ENCODE measurements around the gene CPNE7. TPM values are rescaled to one million over a fixed set of nuclear protein-coding genes. Genes with fewer than 3 reads are reported as not detected.

The CPNE7 gene
- total and polyA plus RNA-seq, 2 of the 13 experiments (the other 11 are each of a cell fraction or from before 2014, with no cell fraction given), result 0.59 TPM; not detected in 1

DNA sequence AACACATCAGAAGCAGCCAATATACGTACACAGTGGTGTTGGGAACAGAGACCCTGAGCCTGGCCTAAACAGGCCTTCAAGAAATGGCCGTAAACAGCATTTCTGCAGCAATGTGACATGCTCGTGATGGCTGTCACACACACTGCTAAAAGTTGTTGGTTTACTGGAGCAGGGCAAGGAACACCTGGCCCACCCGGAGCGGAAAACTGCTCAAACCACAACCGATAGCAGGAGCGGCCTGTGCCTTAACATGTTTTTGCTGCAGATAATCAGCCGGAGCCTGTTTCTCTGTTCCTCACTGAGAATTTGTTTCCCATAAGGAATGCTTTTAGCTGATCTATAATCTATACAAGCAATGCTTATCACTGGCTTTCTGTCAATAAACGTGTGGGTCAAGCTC lies 31.9 kb downstream of the CPNE7 start (continued):
- TF ChIP-seq, protein P1, sequence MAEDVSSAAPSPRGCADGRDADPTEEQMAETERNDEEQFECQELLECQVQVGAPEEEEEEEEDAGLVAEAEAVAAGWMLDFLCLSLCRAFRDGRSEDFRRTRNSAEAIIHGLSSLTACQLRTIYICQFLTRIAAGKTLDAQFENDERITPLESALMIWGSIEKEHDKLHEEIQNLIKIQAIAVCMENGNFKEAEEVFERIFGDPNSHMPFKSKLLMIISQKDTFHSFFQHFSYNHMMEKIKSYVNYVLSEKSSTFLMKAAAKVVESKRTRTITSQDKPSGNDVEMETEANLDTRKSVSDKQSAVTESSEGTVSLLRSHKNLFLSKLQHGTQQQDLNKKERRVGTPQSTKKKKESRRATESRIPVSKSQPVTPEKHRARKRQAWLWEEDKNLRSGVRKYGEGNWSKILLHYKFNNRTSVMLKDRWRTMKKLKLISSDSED (CRISPR knock-in tag; IDR thresholded peaks at IDR 0.05), result no peak
- no peak for TF ChIP-seq RAD21 (CRISPR knock-in tag; IDR thresholded peaks at IDR 0.05)
- TF ChIP-seq TRIM22 (IDR thresholded peaks at IDR 0.05), result no peak
- no peak for TF ChIP-seq JDP2 (CRISPR knock-in tag; IDR thresholded peaks at IDR 0.05; ENCODE audit: borderline replicate concordance)
- TF ChIP-seq, protein P2, sequence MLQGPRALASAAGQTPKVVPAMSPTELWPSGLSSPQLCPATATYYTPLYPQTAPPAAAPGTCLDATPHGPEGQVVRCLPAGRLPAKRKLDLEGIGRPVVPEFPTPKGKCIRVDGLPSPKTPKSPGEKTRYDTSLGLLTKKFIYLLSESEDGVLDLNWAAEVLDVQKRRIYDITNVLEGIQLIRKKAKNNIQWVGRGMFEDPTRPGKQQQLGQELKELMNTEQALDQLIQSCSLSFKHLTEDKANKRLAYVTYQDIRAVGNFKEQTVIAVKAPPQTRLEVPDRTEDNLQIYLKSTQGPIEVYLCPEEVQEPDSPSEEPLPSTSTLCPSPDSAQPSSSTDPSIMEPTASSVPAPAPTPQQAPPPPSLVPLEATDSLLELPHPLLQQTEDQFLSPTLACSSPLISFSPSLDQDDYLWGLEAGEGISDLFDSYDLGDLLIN (CRISPR knock-in tag; IDR thresholded peaks at IDR 0.05; ENCODE audit: borderline replicate concordance), result no peak
- no peak for TF ChIP-seq SOX5 (CRISPR knock-in tag; IDR thresholded peaks at IDR 0.05; ENCODE audit: borderline replicate concordance)
- TF ChIP-seq MAFF (IDR thresholded peaks at IDR 0.05; ENCODE audit: low read depth, low read length), result no peak
- TF ChIP-seq, protein P3, sequence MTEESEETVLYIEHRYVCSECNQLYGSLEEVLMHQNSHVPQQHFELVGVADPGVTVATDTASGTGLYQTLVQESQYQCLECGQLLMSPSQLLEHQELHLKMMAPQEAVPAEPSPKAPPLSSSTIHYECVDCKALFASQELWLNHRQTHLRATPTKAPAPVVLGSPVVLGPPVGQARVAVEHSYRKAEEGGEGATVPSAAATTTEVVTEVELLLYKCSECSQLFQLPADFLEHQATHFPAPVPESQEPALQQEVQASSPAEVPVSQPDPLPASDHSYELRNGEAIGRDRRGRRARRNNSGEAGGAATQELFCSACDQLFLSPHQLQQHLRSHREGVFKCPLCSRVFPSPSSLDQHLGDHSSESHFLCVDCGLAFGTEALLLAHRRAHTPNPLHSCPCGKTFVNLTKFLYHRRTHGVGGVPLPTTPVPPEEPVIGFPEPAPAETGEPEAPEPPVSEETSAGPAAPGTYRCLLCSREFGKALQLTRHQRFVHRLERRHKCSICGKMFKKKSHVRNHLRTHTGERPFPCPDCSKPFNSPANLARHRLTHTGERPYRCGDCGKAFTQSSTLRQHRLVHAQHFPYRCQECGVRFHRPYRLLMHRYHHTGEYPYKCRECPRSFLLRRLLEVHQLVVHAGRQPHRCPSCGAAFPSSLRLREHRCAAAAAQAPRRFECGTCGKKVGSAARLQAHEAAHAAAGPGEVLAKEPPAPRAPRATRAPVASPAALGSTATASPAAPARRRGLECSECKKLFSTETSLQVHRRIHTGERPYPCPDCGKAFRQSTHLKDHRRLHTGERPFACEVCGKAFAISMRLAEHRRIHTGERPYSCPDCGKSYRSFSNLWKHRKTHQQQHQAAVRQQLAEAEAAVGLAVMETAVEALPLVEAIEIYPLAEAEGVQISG (CRISPR knock-in tag; IDR thresholded peaks at IDR 0.05), result no peak

Measured in HepG2 (cell line).